COLO829 (cell line): ENCODE results near the gene TTLL8.
"Not testable (repeated sequence)": the region's sequence is repeated elsewhere in the genome, so short reads cannot be mapped to it uniquely, and the experiment has no call there.

ENCODE experiments used
- DNase-seq: peaks from one replicate; pipeline ENCODE4 v3.0.0; 2012; ENCODE audit warnings: low spot score

TTLL8 gene

GRCh38 chr22:50000587-50001387 lies 57.3 kb downstream of the TTLL8 start:
- DNase-seq = no peak

- no peak for DNase-seq
Measured at GRCh38 chr22:49999946-50000586, 58.0 kb downstream of the TTLL8 start.

- no peak for DNase-seq
Measured at GRCh38 chr22:49999063-49999945, 58.8 kb downstream of the TTLL8 start.

GRCh38 chr22:49998718-49999062 lies 59.4 kb downstream of the TTLL8 start:
- DNase-seq = no peak

- DNase-seq = no peak
Measured at GRCh38 chr22:49997932-49998717, 60.0 kb downstream of the TTLL8 start.

- DNase-seq = no peak
Measured at GRCh38 chr22:49997251-49997599, 60.9 kb downstream of the TTLL8 start.

GRCh38 chr22:49996518-49997250 lies 61.4 kb downstream of the TTLL8 start:
- DNase-seq = no peak

GRCh38 chr22:49996119-49996517 lies 62.0 kb downstream of the TTLL8 start:
- no peak for DNase-seq

- no peak for DNase-seq
Measured at GRCh38 chr22:49995361-49996118, 62.6 kb downstream of the TTLL8 start.

- DNase-seq = no peak
Measured at GRCh38 chr22:49995041-49995360, 63.1 kb downstream of the TTLL8 start.

GRCh38 chr22:49994361-49995040 lies 63.6 kb downstream of the TTLL8 start:
- DNase-seq = no peak

GRCh38 chr22:49993649-49994360 lies 64.3 kb downstream of the TTLL8 start:
- no peak for DNase-seq

- DNase-seq = no peak
Measured at GRCh38 chr22:49992921-49993648, 65.0 kb downstream of the TTLL8 start.

- no peak for DNase-seq
Measured at GRCh38 chr22:49991907-49992533, 66.1 kb downstream of the TTLL8 start.

- DNase-seq = no peak
Measured at GRCh38 chr22:49991167-49991566, 66.9 kb downstream of the TTLL8 start.

- not testable (repeated sequence) for DNase-seq
Measured at GRCh38 chr22:49989826-49990225, 68.3 kb downstream of the TTLL8 start.

- no peak for DNase-seq
Measured at GRCh38 chr22:49986325-49986724, 71.8 kb downstream of the TTLL8 start.
